ENCODE results near the gene LKAAEAR1. TPM values are rescaled to one million over a fixed set of nuclear protein-coding genes. Genes with fewer than 3 reads are reported as not detected.

LKAAEAR1 gene
- total and polyA plus RNA-seq, 4 donors = 0.51 to 2.3 (median 0.65) TPM

- TF ChIP-seq CTCF (IDR thresholded peaks at IDR 0.05; ENCODE audit: control extremely low read depth, extremely low read depth) = no peak
- Histone ChIP-seq H3K9me3 (ENCODE audit: control insufficient read depth in 4 of 4, insufficient read depth in 3 of 4, low read length in 3 of 4) (no peaks in the 10 kb centered on the region), H3K4me3 (no peak overlapping the region), H3K9ac (ENCODE audit: insufficient read depth in 1 of 2, low read length in 2 of 2) (peak overlapping the region in 1 of 2 donors; percentile 80), H3K27me3 (ENCODE audit: control insufficient read depth in 3 of 3, insufficient read depth in 3 of 3, low read length in 2 of 3) (no peaks in the 10 kb centered on the region), H3K4me1 (ENCODE audit: control insufficient read depth in 5 of 5, insufficient read depth in 5 of 5, low read length in 5 of 5) (peaks cover 7 to 22% (median 13%) of the 10 kb centered on the region in 5 donors), H3K27ac (ENCODE audit: low read depth in 1 of 2, low read length in 1 of 2) (peak overlapping the region; percentile 68 to 94), H3K36me3 (ENCODE audit: control insufficient read depth in 4 of 4, insufficient read depth in 4 of 4, low read length in 4 of 4) (no peaks in the 10 kb centered on the region)
- ATAC-seq (ENCODE audit: insufficient read depth, low FRiP score) (no peak), DNase-seq (no peak)
- 65 to 66% methylated on average over 5 of the region's 5 CpGs for WGBS, 2 donors
These were observed 22.0 kb downstream of the LKAAEAR1 start for GRCh38 chr20:64062276-64062595.

- no peak for DNase-seq
- H3K4me1 ChIP-seq (ENCODE audit: control insufficient read depth in 5 of 5, insufficient read depth in 5 of 5, low read length in 5 of 5) = peaks cover 0 to 44% (median 16%) of the 10 kb centered on the region in 5 donors
- TF ChIP-seq CTCF (IDR thresholded peaks at IDR 0.05; ENCODE audit: control extremely low read depth, extremely low read depth) = no peak
- H3K4me3 ChIP-seq = no peak overlapping the region
- no peaks in the 10 kb centered on the region for H3K27me3 ChIP-seq (ENCODE audit: control insufficient read depth in 3 of 3, insufficient read depth in 3 of 3, low read length in 2 of 3)
- no peak overlapping the region for H3K9ac ChIP-seq (ENCODE audit: insufficient read depth in 1 of 2, low read length in 2 of 2)
- no peak overlapping the region for H3K27ac ChIP-seq (ENCODE audit: low read depth in 1 of 2, low read length in 1 of 2)
- ATAC-seq (ENCODE audit: insufficient read depth, low FRiP score) = no peak
- H3K36me3 ChIP-seq (ENCODE audit: control insufficient read depth in 4 of 4, insufficient read depth in 4 of 4, low read length in 4 of 4) = no peaks in the 10 kb centered on the region
- WGBS, 2 donors = 74 to 88% methylated on average over 12 of the region's 12 CpGs
- H3K9me3 ChIP-seq (ENCODE audit: control insufficient read depth in 4 of 4, insufficient read depth in 3 of 4, low read length in 3 of 4) = no peaks in the 10 kb centered on the region
These were observed 25.7 kb downstream of the LKAAEAR1 start for GRCh38 chr20:64058536-64058935.

- Histone ChIP-seq H3K4me3 (no peak overlapping the region), H3K4me1 (ENCODE audit: control insufficient read depth in 5 of 5, insufficient read depth in 5 of 5, low read length in 5 of 5) (peaks cover 0 to 51% (median 22%) of the 10 kb centered on the region in 5 donors), H3K9ac (ENCODE audit: insufficient read depth in 1 of 2, low read length in 2 of 2) (no peak overlapping the region), H3K36me3 (ENCODE audit: control insufficient read depth in 4 of 4, insufficient read depth in 4 of 4, low read length in 4 of 4) (no peaks in the 10 kb centered on the region), H3K9me3 (ENCODE audit: control insufficient read depth in 4 of 4, insufficient read depth in 3 of 4, low read length in 3 of 4) (no peaks in the 10 kb centered on the region), H3K27me3 (ENCODE audit: control insufficient read depth in 3 of 3, insufficient read depth in 3 of 3, low read length in 2 of 3) (no peaks in the 10 kb centered on the region), H3K27ac (ENCODE audit: low read depth in 1 of 2, low read length in 1 of 2) (peak overlapping the region; percentile 52 to 78)
- DNase-seq (peak; percentile 76 to 83 (median 82)), ATAC-seq (ENCODE audit: insufficient read depth, low FRiP score) (peak; percentile 63)
- 33 to 45% methylated on average over 31 to 33 of the region's 33 CpGs for WGBS, 2 donors
- TF ChIP-seq CTCF (IDR thresholded peaks at IDR 0.05; ENCODE audit: control extremely low read depth, extremely low read depth) = peak; percentile 54
These were observed 26.3 kb downstream of the LKAAEAR1 start for GRCh38 chr20:64057628-64058498.
